Lung (tissue), 12 donors: ENCODE results near the gene BRPF3. TPM values are rescaled to one million over a fixed set of nuclear protein-coding genes. Genes with fewer than 3 reads are reported as not detected.

Source experiments
- ATAC-seq: fragments of 200-7000 bp; cut with Tn5 transposase; one replicate; pipeline ENCODE4 v1.9.1; 2020; ENCODE audit warnings: moderate number of reproducible peaks; ENCODE audit not compliant: insufficient read depth, low FRiP score
- DNase-seq, 3 donors: peaks; one replicate each; pipeline ENCODE4 v3.0.0-alpha.2; 2013 to 2017
- H3K27ac ChIP-seq, 2 donors: one replicate each; pipeline ENCODE4 v1.5.1; 2013; ENCODE audit warnings: mild to moderate bottlenecking in 2 of 2, moderate library complexity in 2 of 2, control low read depth in 1 of 2, inconsistent platforms in 1 of 2, low read depth in 1 of 2, low read length in 1 of 2
- H3K27me3 ChIP-seq, 3 donors: one replicate each; pipeline ENCODE4 v1.5.1; 2013; ENCODE audit warnings: low read length in 2 of 3; ENCODE audit not compliant: control insufficient read depth in 3 of 3, insufficient read depth in 3 of 3
- H3K36me3 ChIP-seq, 4 donors: one replicate each; pipeline ENCODE4 v1.5.1; 2013; ENCODE audit warnings: low read length in 4 of 4, mild to moderate bottlenecking in 1 of 4, moderate library complexity in 1 of 4; ENCODE audit not compliant: control insufficient read depth in 4 of 4, insufficient read depth in 4 of 4
- H3K4me1 ChIP-seq, 5 donors: one replicate each; pipeline ENCODE4 v1.5.1; 2013; ENCODE audit warnings: low read length in 5 of 5, mild to moderate bottlenecking in 2 of 5, moderate library complexity in 1 of 5; ENCODE audit not compliant: control insufficient read depth in 5 of 5, insufficient read depth in 5 of 5
- H3K4me3 ChIP-seq: one replicate; pipeline ENCODE4 v1.5.1; 2013; ENCODE audit warnings: mild to moderate bottlenecking, control low read depth, moderate library complexity
- H3K9ac ChIP-seq, 2 donors: one replicate each; pipeline ENCODE4 v1.5.1; 2013; ENCODE audit warnings: low read length in 2 of 2, control low read depth in 1 of 2; ENCODE audit not compliant: insufficient read depth in 1 of 2
- H3K9me3 ChIP-seq, 4 donors: one replicate each; pipeline ENCODE4 v1.5.1; 2013; ENCODE audit warnings: low read length in 3 of 4, mild to moderate bottlenecking in 1 of 4, moderate library complexity in 1 of 4; ENCODE audit not compliant: control insufficient read depth in 4 of 4, insufficient read depth in 3 of 4
- WGBS, 2 donors: extraction: QIAGEN DNeasy Blood & Tissue Kit; methylation state at CpG; one replicate each; pipeline ENCODE4 v1.1.7; 2013; 5-methylcytosine and 5-hydroxymethylcytosine counted together
- polyA plus RNA-seq, 2 donors: library from polyadenylated mRNA; stranded (reverse); fragments of 200-250 nt; gene quantifications; one replicate each; pipeline ENCODE4 v1.2.1, GENCODE V29; 2013
- total RNA-seq, 2 donors: library from RNA; depleted of rRNA in 1 of 2; stranded (reverse); fragments of >200 nt in 1 of 2; gene quantifications; one replicate each; pipeline ENCODE4 v1.2.1, GENCODE V29; 2014 to 2021
- TF ChIP-seq, protein P1 (sequence below): IDR thresholded peaks from 2 replicates; pipeline ENCODE4 v1.5.1; 2012; ENCODE audit warnings: mild to moderate bottlenecking; ENCODE audit errors: control extremely low read depth, extremely low read depth
- donor health status: control.
- donor health status: control.
- donor health status: Bipolar disorder and iron deficiency.
- donor health status: healthy.
- donor health status: DM: yes; HTN: yes; CAD: no.

BRPF3 gene
- total and polyA plus RNA-seq, 4 donors, result 7.8 to 29.2 (median 20.2) TPM

DNA sequence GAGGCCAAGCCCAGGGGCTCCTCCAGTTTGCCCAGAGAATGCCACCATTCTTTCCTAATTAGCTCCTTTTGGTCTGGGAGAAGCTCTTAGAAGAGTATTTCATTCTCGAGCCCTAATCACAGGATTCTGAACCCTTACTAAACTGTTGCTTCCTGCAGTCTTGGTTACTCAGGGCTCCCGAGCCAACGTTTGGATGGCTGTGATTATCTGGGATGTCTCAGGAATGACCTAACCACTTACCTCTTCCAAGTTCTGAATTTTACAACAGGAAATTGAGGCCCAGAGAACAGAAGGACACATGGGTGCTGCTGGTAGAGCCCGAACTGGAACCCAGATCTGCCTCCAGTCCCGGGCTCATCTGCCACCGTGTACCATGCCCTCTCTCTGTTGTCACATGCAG lies 51.1 kb downstream of the BRPF3 start:
- Histone ChIP-seq H3K27ac (peak overlapping the region in 1 of 2 donors; percentile 9), H3K4me3 (no peak overlapping the region), H3K36me3 (no peaks in the 10 kb centered on the region), H3K9me3 (no peaks in the 10 kb centered on the region), H3K4me1 (peaks cover 0 to 7% (median 0%) of the 10 kb centered on the region in 5 donors), H3K9ac (no peak overlapping the region), H3K27me3 (no peaks in the 10 kb centered on the region)
- WGBS, 2 donors, result 62 to 78% methylated on average over 6 of the region's 6 CpGs
- ATAC-seq (no peak), DNase-seq (no peak)
- TF ChIP-seq, protein P1, sequence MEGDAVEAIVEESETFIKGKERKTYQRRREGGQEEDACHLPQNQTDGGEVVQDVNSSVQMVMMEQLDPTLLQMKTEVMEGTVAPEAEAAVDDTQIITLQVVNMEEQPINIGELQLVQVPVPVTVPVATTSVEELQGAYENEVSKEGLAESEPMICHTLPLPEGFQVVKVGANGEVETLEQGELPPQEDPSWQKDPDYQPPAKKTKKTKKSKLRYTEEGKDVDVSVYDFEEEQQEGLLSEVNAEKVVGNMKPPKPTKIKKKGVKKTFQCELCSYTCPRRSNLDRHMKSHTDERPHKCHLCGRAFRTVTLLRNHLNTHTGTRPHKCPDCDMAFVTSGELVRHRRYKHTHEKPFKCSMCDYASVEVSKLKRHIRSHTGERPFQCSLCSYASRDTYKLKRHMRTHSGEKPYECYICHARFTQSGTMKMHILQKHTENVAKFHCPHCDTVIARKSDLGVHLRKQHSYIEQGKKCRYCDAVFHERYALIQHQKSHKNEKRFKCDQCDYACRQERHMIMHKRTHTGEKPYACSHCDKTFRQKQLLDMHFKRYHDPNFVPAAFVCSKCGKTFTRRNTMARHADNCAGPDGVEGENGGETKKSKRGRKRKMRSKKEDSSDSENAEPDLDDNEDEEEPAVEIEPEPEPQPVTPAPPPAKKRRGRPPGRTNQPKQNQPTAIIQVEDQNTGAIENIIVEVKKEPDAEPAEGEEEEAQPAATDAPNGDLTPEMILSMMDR, result no peak

DNA sequence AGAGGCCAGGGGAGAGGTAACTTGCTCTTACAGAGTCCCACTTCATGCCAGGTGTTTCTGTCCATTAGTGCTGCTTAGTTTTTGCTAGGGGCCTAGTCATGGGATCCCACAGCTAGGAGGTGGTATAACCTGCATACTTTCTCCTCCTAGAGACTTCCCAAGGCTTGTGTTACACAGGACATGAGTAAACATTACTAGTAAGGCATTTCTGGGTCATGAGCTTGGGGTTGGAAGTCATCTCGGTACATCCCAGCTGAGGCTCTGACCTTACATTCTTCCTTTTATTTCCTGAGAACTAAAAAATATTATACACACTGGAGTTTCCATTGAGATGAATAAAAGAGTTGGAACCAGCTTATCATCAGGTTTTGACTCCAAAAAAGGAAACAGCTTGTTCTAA lies 52.4 kb downstream of the BRPF3 start:
- TF ChIP-seq, protein P1, result no peak
- no peak for ATAC-seq
- DNase-seq, result no peak

DNA sequence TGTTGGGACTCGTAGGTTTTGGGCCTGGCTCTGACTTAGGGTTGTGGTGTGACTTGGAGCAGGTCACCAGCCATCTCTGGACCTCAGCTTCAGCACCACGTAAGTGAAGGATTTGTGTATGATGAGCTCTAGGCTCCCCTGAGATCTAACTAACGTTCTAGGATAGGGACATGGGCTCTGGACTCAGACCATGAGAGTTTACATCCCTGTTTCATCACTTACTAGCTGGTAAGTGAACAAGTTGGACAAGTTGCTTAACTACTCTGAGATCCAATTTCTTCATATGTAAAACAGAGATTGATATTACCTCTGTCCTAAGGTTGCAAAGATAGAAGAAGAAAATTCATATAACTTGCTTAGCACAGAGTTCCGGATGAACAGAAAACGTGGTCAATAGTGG lies 53.0 kb downstream of the BRPF3 start:
- TF ChIP-seq, protein P1, result no peak
- 70 to 83% methylated on average over 5 of the region's 5 CpGs for WGBS, 2 donors
- no peaks in the 10 kb centered on the region for H3K36me3 ChIP-seq
- no peaks in the 10 kb centered on the region for H3K27me3 ChIP-seq
- H3K27ac ChIP-seq, result no peak overlapping the region
- ATAC-seq (no peak), DNase-seq (no peak)
- H3K4me1 ChIP-seq, result peaks cover 0 to 7% (median 0%) of the 10 kb centered on the region in 5 donors
- no peak overlapping the region for H3K9ac ChIP-seq
- no peak overlapping the region for H3K4me3 ChIP-seq
- H3K9me3 ChIP-seq, result no peaks in the 10 kb centered on the region

More for the DNA sequence above, 52.4 kb downstream of the BRPF3 start:
- Histone ChIP-seq H3K27ac (no peak overlapping the region), H3K4me3 (no peak overlapping the region), H3K27me3 (no peaks in the 10 kb centered on the region), H3K4me1 (peaks cover 0 to 7% (median 0%) of the 10 kb centered on the region in 5 donors), H3K9ac (no peak overlapping the region), H3K9me3 (no peaks in the 10 kb centered on the region), H3K36me3 (no peaks in the 10 kb centered on the region)
- 60 to 74% methylated on average over 1 of the region's 1 CpG for WGBS, 2 donors

DNA sequence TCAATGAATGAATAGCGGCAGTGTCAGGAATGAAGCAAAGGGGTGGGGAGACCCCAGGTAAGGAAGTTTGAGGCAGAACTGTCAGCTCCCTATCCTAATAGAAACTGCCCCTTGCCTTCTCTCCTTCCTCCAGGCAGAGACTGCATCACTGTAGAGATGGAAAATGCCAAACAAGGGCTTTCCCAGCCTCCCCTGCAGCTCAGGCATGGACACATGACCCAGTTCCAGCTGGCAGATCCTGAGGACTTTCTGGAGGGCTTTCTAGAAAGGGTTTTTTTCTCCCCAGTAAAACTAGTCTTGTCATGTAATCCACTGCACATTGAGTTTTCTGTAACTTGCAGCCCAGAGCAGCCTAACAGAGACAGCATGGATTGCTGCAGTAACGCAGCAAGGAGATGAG lies 55.5 kb downstream of the BRPF3 start:
- ATAC-seq, result no peak
- DNase-seq, result peak in 2 of 3 donors; percentile 12 to 27
- Histone ChIP-seq H3K36me3 (no peaks in the 10 kb centered on the region), H3K27me3 (no peaks in the 10 kb centered on the region), H3K9me3 (peaks cover 0 to 3% (median 0%) of the 10 kb centered on the region in 4 donors), H3K4me3 (no peak overlapping the region), H3K27ac (no peak overlapping the region), H3K4me1 (peaks cover 0 to 3% (median 0%) of the 10 kb centered on the region in 5 donors), H3K9ac (no peak overlapping the region)
- 94 to 95% methylated on average over 2 of the region's 2 CpGs for WGBS, 2 donors
- TF ChIP-seq, protein P1, result no peak
